GM12875 (cell line): ENCODE measurements around the gene HOXC10.

Source experiments
- H3K4me3 ChIP-seq: one replicate; pipeline ENCODE4 v1.5.1; 2011; ENCODE audit warnings: low read depth, low read length, control low read depth
- CTCF ChIP-seq: IDR thresholded peaks from 2 replicates; pipeline ENCODE4 v1.5.1; 2011; ENCODE audit warnings: low read depth, mild to moderate bottlenecking, control low read depth, inconsistent platforms, low read length, moderate library complexity, borderline replicate concordance; ENCODE audit not compliant: insufficient read depth

HOXC10 gene

GRCh38 chr12:54008260-54008552, 23.3 kb downstream of the HOXC10 start:
- no peak for TF ChIP-seq CTCF

DNA sequence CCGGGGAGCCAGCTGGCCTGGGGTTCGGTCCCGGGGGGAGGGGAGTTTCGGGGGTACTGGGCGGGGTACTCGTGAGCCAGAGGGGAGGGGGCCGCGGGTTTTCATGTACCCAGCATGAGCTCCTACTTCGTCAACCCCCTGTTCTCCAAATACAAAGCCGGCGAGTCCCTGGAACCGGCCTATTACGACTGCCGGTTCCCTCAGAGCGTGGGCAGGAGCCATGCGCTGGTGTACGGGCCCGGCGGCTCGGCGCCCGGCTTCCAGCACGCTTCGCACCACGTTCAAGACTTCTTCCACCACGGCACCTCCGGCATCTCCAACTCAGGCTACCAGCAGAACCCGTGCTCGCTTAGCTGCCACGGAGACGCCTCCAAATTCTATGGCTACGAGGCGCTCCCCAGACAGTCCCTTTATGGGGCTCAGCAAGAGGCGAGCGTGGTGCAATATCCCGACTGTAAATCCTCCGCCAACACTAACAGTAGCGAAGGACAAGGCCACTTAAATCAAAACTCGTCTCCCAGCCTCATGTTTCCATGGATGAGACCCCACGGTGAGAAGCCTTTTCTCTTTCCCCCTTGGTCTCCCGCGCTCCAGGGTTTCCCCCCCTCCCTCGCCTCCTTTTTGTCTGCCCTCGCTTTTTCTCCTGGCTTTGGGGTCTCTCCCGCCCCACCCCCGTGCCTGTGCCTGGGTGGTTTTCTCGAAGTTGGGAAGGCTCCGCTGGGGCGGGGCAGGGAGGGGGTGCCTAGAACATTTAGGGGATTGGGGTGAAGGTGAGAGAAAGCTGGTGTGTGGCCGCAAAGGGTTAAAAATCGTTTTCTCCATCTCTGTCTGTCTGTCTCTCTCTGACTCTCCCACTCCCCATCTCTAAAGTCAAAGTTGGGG, 24.5 kb downstream of the HOXC10 start:
- no peak overlapping the region for H3K4me3 ChIP-seq
- no peak for TF ChIP-seq CTCF

More at GRCh38 chr12:54008260-54008552, 23.3 kb downstream of the HOXC10 start:
- H3K4me3 ChIP-seq: no peak overlapping the region

DNA sequence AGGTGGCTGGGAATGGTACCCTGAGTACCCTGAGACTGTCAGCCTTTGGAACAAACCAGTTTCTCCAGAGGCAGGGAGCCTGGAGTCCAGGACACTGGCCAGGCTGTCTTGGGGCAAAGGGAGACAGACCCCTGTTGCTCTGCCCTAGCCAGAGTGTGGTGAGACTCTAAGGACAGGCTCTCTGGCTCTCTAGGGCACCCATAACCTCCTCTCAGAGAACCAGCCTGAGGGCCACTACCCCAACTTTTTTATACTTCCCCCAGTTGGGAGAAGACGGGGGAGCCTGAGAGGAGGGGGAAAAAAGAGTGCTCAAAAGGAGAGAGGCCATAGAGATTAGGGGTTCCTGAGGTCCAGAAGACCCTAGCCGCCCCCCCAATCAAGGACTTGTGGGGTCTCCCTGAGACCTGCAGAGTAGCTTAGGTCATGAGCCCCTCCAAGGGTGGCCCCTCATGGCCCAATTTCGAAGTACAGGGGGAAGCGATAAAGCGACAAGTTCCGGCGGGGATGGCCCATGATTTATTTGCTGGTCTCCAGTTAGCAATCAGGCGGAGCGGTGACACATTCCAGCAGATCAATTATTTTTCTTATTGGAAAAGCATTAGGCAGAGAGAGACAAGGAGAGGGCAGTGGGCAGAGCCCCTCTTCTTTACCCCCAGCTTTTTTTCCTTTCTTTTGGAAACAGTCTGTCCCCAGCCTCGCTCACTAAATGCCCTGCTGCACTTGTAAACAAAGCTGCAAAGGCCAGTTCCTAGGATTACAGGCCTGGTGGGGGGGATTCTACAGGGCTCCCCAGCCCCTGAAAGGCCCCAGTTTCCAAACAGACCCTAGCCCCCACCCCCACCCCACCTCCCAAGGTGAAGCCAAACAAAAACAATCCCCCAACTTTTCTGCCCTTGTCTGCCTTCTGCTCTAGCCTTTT, 25.4 kb downstream of the HOXC10 start:
- no peak for TF ChIP-seq CTCF
- H3K4me3 ChIP-seq: no peak overlapping the region

- no peak overlapping the region for H3K4me3 ChIP-seq
These were observed 26.2 kb downstream of the HOXC10 start for GRCh38 chr12:54010972-54011664.

DNA sequence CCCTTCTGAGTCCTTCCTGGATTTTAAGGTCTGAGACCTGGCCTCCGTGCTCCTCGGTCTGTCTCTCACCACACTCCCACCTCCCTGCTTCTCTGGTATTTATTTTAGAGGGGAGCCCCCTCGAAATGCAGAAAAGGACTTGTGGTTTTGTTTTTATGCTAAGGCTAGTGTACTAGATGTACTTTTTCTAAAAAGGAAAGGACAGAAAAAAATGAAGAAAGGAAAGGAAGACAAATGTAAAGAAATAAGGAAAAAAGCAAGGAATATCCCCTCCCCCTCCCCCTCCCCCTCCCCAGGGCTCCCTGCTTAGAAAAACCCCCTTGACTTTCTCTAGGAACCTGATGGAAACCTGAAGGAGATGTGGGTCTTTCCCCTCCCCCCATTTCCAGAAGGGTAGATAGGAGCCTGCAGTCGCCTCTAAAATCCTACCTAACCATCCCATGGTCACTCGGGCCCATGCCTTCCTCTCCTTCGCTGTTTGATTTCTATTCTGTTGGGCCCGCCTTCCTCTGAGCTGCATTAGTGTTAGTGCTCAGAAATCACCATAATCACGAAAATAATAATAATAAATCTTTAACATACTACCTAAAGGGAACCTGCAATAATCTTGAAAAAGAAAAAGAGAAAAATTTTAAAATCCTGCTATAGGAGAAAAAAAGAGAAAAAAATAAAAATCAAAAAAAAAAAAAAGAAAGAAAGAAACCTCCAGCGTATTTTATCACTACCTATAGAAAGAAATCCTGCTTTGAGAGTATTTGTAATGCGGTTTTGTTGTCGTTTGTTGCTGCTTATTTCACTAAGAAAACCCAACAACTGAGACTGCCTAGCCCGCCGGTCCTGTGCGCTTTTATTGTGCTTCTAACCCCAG, 27.0 kb downstream of the HOXC10 start:
- no peak overlapping the region for H3K4me3 ChIP-seq
- TF ChIP-seq CTCF: no peak

More at GRCh38 chr12:54010972-54011664, 26.2 kb downstream of the HOXC10 start:
- TF ChIP-seq CTCF: no peak
